Activated CD4-positive, alpha-beta T cell treated with anti-CD3 and anti-CD28 coated beads, Interleukin-2, Interleukin-6, amounts not matched to agents 100 ng/mL and 50 ng/mL, durations not matched to agents 16 hours and 8 hours (primary cell): Measurements from ENCODE around the gene PRAMEF1.
"Not testable (repeated sequence)": the region's sequence is repeated elsewhere in the genome, so short reads cannot be mapped to it uniquely, and the experiment has no call there.

Experiments used
- DNase-seq: peaks from one replicate; pipeline ENCODE4 v3.0.0-alpha.2; 2020

PRAMEF1 gene

GRCh38 chr1:12791097-12791496 lies at the start of gene PRAMEF1:
Gene PRAMEF1, plus strand, starts transcription at chr1:12791397. Its CDS starts 1,831 bp downstream, at chr1:12793228.
- not testable (repeated sequence) for DNase-seq

- no peak for DNase-seq
Measured at GRCh38 chr1:12741946-12742345, 49.3 kb upstream of the PRAMEF1 start.

GRCh38 chr1:12745126-12745991 lies 45.8 kb upstream of the PRAMEF1 start:
- DNase-seq = no peak

- peak; percentile 44 for DNase-seq
Measured at GRCh38 chr1:12745992-12746323, 45.2 kb upstream of the PRAMEF1 start, which contains the start of gene CFAP107. Gene CFAP107, plus strand, starts transcription at chr1:12746200. Its CDS starts 231 bp downstream, at chr1:12746431.

GRCh38 chr1:12748778-12749355 lies 42.3 kb upstream of the PRAMEF1 start:
- no peak for DNase-seq

GRCh38 chr1:12754738-12755137 lies 36.5 kb upstream of the PRAMEF1 start:
- no peak for DNase-seq

GRCh38 chr1:12756273-12756672 lies 34.9 kb upstream of the PRAMEF1 start:
- no peak for DNase-seq

GRCh38 chr1:12756768-12757413 lies 34.3 kb upstream of the PRAMEF1 start:
- DNase-seq = no peak

GRCh38 chr1:12757836-12758235 lies 33.4 kb upstream of the PRAMEF1 start:
- no peak for DNase-seq

GRCh38 chr1:12760256-12760795 lies 30.9 kb upstream of the PRAMEF1 start:
- DNase-seq = no peak

- no peak for DNase-seq
Measured at GRCh38 chr1:12761781-12762180, 29.4 kb upstream of the PRAMEF1 start.

GRCh38 chr1:12762766-12763165 lies 28.4 kb upstream of the PRAMEF1 start:
- no peak for DNase-seq

- no peak for DNase-seq
Measured at GRCh38 chr1:12763479-12763878, 27.7 kb upstream of the PRAMEF1 start.

GRCh38 chr1:12764016-12764415 lies 27.2 kb upstream of the PRAMEF1 start:
- no peak for DNase-seq

GRCh38 chr1:12769031-12769430 lies 22.2 kb upstream of the PRAMEF1 start:
- DNase-seq = no peak

GRCh38 chr1:12769976-12770505 lies 21.2 kb upstream of the PRAMEF1 start:
- DNase-seq = no peak

- DNase-seq = no peak
Measured at GRCh38 chr1:12770620-12771019, 20.6 kb upstream of the PRAMEF1 start.

GRCh38 chr1:12771186-12771585 lies 20.0 kb upstream of the PRAMEF1 start:
- DNase-seq = no peak

GRCh38 chr1:12772520-12772919 lies 18.7 kb upstream of the PRAMEF1 start:
- DNase-seq = no peak

- no peak for DNase-seq
Measured at GRCh38 chr1:12773438-12773837, 17.8 kb upstream of the PRAMEF1 start, which contains the start of gene PRAMEF12. Gene PRAMEF12, plus strand, starts transcription at chr1:12773738. Its CDS starts 1,130 bp downstream, at chr1:12774868.

- no peak for DNase-seq
Measured at GRCh38 chr1:12774801-12775345, 16.3 kb upstream of the PRAMEF1 start.

GRCh38 chr1:12775443-12775842 lies 15.8 kb upstream of the PRAMEF1 start:
- DNase-seq = no peak
